CD4-positive, alpha-beta T cell treated with Interleukin-17A for 1 hour (primary cell): ENCODE measurements around the gene ZBTB24.
"Not testable (repeated sequence)": the region's sequence is repeated elsewhere in the genome, so short reads cannot be mapped to it uniquely, and the experiment has no call there.

Source experiments
- DNase-seq: peaks from one replicate; pipeline ENCODE4 v3.0.0-alpha.2; 2020

The ZBTB24 gene

GRCh38 chr6:109482905-109483734 is at the start of gene ZBTB24:
ZBTB24 (minus strand) TSS chr6:109483219; CDS start chr6:109482026, 1,193 bp downstream.
- DNase-seq = peak; percentile 91

- no peak for DNase-seq
Measured at GRCh38 chr6:109531446-109531845, 48.4 kb upstream of the ZBTB24 start.

- no peak for DNase-seq
Measured at GRCh38 chr6:109527989-109528388, 45.0 kb upstream of the ZBTB24 start.

GRCh38 chr6:109526905-109527628 is 44.0 kb upstream of the ZBTB24 start:
- DNase-seq = peak; percentile 73

- DNase-seq = no peak
Measured at GRCh38 chr6:109524129-109524528, 41.1 kb upstream of the ZBTB24 start.

GRCh38 chr6:109523478-109523877 is 40.5 kb upstream of the ZBTB24 start:
- no peak for DNase-seq

- no peak for DNase-seq
Measured at GRCh38 chr6:109521080-109521479, 38.1 kb upstream of the ZBTB24 start.

- DNase-seq = not testable (repeated sequence)
Measured at GRCh38 chr6:109519647-109520046, 36.6 kb upstream of the ZBTB24 start.

GRCh38 chr6:109516929-109517328 is 33.9 kb upstream of the ZBTB24 start:
- DNase-seq = no peak

- DNase-seq = peak; percentile 41
Measured at GRCh38 chr6:109515781-109516409, 32.9 kb upstream of the ZBTB24 start.

- no peak for DNase-seq
Measured at GRCh38 chr6:109514946-109515345, 31.9 kb upstream of the ZBTB24 start.

- DNase-seq = no peak
Measured at GRCh38 chr6:109513571-109514071, 30.6 kb upstream of the ZBTB24 start.

GRCh38 chr6:109512271-109512817 is 29.3 kb upstream of the ZBTB24 start:
- no peak for DNase-seq

GRCh38 chr6:109511832-109512231 is 28.8 kb upstream of the ZBTB24 start:
- DNase-seq = no peak

- DNase-seq = no peak
Measured at GRCh38 chr6:109510358-109510757, 27.3 kb upstream of the ZBTB24 start.

- DNase-seq = no peak
Measured at GRCh38 chr6:109508166-109508860, 25.3 kb upstream of the ZBTB24 start.

- no peak for DNase-seq
Measured at GRCh38 chr6:109507490-109508072, 24.6 kb upstream of the ZBTB24 start.

GRCh38 chr6:109506841-109507240 is 23.8 kb upstream of the ZBTB24 start:
- no peak for DNase-seq

GRCh38 chr6:109506314-109506713 is 23.3 kb upstream of the ZBTB24 start:
- no peak for DNase-seq

GRCh38 chr6:109503327-109504224 is 20.6 kb upstream of the ZBTB24 start:
- DNase-seq = no peak

GRCh38 chr6:109498936-109499335 is 15.9 kb upstream of the ZBTB24 start:
- no peak for DNase-seq
